Stimulated activated CD8-positive, alpha-beta memory T cell treated with anti-CD3 and anti-CD28 coated beads, Interleukin-7, amount 100 ng/mL, for 1 hour (primary cell): ENCODE measurements around the gene ARPC1A.
A peak's percentile ranks its signal among the peaks of the same experiment; 100 is the strongest.

Source experiments
- DNase-seq, 2 donors: peaks; one replicate each; pipeline ENCODE4 v3.0.0-alpha.2; 2020; ENCODE audit warnings: low read depth in 2 of 2

The ARPC1A gene

DNA sequence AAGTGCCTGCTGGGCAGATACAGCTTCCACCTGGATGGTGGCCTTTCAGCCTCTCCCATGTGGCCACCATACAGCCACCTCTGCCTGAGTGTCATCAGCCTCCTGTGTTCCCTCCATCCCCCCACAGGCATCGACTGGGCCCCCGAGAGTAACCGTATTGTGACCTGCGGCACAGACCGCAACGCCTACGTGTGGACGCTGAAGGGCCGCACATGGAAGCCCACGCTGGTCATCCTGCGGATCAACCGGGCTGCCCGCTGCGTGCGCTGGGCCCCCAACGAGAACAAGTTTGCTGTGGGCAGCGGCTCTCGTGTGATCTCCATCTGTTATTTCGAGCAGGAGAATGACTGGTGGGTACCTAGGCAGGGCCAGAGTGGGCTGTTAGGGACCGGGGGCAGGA lies 62.2 kb downstream of the ARPC1A start:
- no peak for DNase-seq

- DNase-seq: no peak
Measured at GRCh38 chr7:99389772-99390171, 64.1 kb downstream of the ARPC1A start.

GRCh38 chr7:99390941-99391602 lies 65.4 kb downstream of the ARPC1A start:
- DNase-seq: no peak

DNA sequence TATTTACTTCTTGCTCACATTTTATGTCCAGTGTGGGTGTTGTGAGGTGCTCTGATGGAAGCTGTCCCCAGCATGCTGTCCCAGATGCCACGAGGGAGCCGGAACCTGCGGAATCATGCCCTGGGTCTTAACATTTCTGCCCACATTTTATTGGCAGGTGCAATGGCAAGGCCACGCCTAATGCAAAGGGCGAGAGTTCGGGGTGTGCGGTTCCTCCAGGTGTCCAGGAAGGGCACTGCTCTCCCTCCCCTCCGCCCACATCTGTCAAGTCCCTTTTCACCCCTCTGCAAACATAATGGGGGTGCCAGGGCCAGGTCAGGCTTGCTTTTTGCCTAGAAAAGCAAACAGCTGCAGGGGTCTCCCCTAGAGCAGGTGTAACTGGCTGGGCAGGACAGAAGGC lies 66.3 kb downstream of the ARPC1A start:
- DNase-seq: no peak

DNA sequence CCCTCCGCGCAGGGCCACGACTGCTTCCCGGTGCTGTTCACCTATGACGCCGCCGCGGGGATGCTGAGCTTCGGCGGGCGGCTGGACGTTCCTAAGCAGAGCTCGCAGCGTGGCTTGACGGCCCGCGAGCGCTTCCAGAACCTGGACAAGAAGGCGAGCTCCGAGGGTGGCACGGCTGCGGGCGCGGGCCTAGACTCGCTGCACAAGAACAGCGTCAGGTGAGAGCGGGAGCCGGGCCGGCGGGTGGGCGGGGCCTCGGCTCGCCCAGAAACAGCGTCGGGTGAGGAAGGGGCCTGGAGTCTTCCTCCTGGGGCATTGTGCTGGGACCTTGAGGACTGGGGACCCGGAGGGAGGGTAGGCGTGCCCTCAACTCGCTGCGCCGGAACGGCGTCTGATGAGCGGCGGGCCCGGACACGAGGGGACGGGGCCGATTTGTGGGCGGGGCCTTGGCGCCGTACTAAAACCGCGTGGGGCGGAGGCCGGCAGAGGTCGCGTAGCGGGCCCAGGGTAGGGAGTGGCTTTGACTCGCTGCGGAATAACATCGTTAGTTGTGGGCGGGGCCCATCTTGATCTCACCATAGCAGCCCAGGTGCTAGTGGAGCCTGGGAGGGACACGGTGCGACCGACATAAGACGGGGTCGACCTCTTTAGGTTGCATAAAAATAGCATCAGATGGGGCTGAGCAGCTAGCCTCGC lies 67.1 kb downstream of the ARPC1A start:
- DNase-seq: peak; percentile 57 to 62

- no peak for DNase-seq
Measured at GRCh38 chr7:99393355-99394187, 67.9 kb downstream of the ARPC1A start.

GRCh38 chr7:99394188-99394502 lies 68.4 kb downstream of the ARPC1A start:
- DNase-seq: no peak

DNA sequence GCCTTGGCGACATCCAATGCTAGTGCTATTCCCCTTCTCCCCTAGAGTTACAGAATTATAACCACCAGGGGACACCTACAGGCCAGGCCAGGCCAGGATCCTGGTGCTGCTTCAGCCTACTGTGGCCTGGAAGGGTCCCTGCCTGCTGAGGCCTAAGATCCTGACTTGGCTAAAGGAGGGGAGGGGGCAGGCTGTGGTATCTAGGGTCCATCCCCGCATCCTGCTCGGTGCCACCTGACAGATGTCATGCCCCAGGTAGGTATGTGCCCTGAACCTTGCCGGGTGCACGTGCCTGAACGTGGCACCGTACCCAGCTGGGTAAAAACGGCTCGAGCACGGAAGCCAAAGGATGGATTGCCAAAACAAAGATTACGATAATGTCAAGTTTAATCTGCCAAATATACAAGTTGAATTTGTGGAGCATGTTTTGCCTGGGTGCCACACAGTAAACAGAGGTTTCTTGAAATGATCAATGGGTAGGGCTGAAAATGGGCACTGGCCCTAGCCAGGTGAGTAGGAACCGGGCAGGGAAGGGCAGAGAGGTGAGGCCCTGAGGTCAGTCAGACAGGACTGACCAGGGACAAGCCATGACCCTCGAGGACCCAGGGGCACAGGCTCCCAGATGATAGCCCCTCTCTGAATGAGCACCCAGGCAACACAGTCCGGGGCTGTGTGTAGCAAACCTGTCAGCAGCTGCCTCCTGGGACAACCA lies 70.1 kb downstream of the ARPC1A start:
- no peak for DNase-seq

GRCh38 chr7:99396418-99397296 lies 71.0 kb downstream of the ARPC1A start:
- no peak for DNase-seq

DNA sequence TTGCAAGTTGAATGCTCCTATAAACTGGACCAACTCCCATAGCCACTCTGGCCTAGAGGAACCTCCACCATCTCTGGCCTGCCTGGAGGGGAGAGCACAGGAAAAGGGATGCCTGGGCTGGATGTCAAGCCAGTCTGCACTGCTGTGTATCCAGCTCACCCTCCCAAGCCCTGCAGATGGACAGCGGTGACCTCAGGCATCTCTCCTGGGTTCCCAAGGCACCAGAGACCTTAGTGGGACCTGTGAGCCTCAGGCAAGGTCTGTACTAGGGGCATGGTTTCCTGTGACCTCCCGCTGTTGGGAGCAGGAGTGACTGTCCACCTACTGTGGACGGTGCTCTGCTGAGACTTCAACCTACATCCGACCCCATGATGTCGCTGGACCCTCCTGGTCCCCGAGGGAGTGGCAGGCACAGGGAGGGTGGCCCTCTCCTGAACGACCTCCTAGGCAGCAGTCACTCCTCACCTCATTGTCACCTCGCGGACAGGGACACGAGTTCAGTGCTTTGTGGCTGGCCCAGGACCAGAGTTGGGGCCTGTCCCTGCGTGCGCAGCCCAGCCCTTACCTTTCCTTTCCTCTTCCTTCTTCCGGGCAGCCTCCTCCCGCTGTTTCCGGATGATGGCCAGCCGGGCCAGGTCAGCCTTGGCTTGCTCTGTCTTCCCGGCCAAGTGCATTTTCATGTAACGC lies 71.7 kb downstream of the ARPC1A start:
- DNase-seq: no peak

DNA sequence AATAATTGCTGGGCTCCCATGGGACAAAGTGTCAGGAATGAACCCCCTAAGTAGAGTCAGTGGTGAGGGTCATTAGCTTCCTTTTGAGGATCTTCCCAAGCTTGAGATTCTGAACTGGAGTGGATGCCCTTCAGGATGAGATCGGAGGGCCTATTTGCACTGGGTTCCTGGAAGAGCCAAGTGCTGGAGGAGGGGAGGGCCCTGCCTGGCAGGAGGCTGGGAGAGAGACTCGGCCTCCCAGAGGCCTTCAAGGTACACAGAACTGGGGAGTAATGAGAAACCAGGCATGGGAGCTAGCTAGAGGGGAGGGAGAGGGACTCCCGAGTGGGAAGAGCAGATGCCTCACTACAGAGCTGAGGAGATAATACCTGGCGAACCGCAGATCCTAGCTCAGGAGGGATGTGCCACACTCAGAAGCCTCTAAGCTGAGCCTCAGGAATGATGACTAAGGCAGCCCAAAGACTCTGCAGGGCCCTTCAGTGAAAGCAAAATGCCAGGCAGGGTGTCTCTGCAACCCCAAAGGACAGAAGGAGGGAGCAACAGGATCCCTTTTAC lies 73.3 kb downstream of the ARPC1A start:
- no peak for DNase-seq

- no peak for DNase-seq
Measured at GRCh38 chr7:99399597-99399996, 73.9 kb downstream of the ARPC1A start.

DNA sequence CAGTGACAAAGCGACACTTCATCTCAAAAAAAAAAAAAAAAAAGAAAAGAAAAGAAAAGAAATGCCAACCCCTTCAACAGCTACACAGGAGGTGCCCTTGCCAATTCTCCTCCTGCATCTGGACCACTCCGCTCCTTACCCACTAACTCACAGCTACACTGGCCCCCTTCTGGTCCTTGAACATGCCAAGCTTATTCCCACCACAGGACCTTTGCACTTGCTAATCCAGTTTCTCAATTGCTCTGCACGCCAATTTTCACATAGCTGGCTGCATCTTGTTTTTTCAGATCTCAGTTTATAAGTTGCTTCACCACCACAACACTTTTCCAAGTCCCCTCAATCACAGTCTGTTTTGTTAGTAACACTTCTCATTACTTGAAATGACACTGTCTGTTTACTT lies 77.2 kb downstream of the ARPC1A start:
- DNase-seq: no peak

- no peak for DNase-seq
Measured at GRCh38 chr7:99403764-99404163, 78.1 kb downstream of the ARPC1A start.

DNA sequence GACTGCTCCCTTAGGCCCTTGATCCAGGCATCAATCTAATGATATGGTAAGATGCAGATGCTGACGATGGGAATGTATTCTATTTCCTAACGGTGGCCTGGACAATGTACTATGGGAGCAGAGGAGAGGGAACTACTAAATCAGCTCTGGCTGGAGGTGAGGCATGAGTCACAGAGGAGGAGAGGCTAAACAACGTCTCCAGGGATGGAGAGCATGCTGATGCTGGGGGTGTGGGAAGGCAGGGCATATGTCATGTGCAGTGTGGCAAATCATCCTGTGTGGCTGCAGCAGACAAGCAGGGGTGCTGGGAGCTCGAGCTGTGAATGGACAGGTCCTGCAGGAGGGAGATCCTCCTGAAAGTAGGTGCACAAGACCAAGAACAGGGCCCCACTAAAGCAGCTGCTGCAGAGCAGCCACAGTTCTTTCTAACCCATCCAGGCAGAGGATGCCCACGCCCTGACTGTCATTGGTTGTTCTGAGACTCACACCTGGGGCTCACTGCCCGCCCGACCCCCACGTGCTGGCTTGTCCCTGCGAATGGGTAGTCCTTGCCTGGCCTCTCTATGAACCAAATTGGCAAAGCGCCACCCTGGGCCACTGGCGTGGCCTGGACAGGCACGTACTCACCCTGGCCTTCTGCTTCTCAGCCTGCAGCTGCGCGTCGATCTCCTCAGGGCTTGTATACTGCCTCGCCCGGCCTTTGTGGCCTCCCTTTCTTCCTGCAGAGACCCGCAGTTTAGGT lies 78.7 kb downstream of the ARPC1A start:
- DNase-seq: no peak

GRCh38 chr7:99404977-99405320 lies 79.3 kb downstream of the ARPC1A start:
- no peak for DNase-seq

GRCh38 chr7:99406557-99406956 lies 80.9 kb downstream of the ARPC1A start:
- no peak for DNase-seq

DNA sequence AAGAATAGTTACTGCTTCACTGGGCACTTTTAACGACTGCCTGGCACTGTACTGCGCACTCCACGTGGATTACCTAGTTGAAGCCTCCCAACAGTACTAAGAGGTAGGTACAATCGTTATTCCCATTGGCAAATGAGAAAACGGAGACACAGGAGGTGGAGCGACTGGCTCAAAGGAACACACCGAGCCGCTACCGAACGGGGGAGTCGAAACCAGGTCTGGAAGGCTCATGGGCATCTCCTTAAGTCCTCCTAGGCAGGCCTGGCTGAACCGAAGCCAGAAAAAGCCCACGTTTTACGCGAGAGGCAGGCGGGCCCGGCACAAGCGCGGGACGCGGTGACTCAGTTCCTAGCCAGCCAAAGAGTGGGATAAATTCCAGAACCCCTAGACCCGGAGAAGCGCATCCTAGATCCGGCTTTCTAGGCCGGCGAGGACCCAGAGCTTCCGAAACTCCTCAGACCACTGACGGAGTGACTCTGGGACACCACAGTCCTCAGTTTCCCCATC lies 82.2 kb downstream of the ARPC1A start:
- DNase-seq: peak in 1 of 2 donors; percentile 6

DNA sequence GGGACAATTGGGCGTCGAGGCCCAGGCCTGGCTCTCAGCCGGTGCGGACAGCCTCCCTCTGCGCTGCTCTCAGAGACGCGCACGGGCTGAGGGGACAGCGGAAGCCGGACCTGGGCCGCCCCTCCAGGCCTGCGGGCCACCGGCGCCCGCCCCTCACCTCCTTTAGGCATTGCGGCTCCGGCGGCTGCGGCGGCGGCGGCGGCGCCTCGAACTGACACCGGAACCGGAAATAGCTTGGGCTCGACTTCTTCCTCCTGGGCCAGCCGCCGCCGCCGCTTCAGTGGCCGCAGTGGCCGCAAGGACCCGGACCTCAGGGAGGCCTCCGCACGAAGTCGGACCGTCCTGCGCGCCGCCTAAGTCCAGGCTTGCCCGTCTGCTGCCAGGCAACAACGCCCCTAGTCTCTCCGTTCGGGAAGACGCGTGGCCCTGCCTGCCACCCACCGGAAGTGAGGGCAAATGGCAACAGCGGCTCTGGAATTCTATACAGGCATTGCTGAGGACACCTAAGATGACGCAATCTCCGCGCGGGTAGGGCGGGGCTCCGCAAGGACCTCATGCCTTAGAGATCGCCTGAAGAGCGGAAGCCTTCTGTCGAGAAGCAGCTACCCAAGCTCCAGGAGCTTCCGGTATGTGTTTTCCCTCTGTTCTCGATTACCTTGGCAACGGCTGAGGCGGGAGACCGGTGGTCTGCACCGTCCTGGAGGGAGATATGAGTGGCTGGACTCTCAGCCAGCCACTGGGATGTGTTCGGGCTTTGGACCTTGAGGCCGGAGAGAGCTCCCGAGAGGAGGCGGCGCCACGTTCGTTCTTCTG lies 82.9 kb downstream of the ARPC1A start, which contains the start of the genes BUD31 and PDAP1:
BUD31 (plus strand) TSS at position 591 of the 813 bp plus-strand sequence. CDS start 2,124 bp downstream, outside the sequence.
PDAP1 (minus strand) TSS at position 219 of the 813 bp plus-strand sequence; CDS start at position 170, 49 bp downstream.
- peak; percentile 91 for DNase-seq
